Panc1 (cell line): ENCODE measurements around the gene OLIG1. TPM values are rescaled to one million over a fixed set of nuclear protein-coding genes. Genes with fewer than 3 reads are reported as not detected.

ENCODE experiments used
- ATAC-seq: fragments of 200-7000 bp; cut with Tn5 transposase; 2 replicates; pipeline ENCODE4 v1.9.1; 2020; ENCODE audit warnings: mild to moderate bottlenecking, moderate library complexity
- BruUV-seq: library from RNA; stranded (reverse); fragments of 400-500 nt; replicated peaks from 2 replicates; lab custom pipeline; 2021; lab: Mats Ljungman, UMichigan
- CTCF ChIA-PET: fragments of 300-600 bp; sonication (Branson Sonifier 250); formaldehyde crosslinking; loops from one replicate; lab custom pipeline; 2022; ENCODE audit warnings: antibody characterized with exemption; lab: Charles Lee
- POLR2A ChIA-PET: fragments of 300-600 bp; sonication (Branson Sonifier 250); formaldehyde crosslinking; loops from one replicate; lab custom pipeline; 2022; ENCODE audit warnings: antibody characterized with exemption; lab: Charles Lee
- DNase-seq: peaks from one replicate; pipeline ENCODE4 v3.0.0-alpha.2; 2010; ENCODE audit warnings: low read depth, low spot score
- H3K27ac ChIP-seq: 2 replicates; pipeline ENCODE4 v1.5.1; 2011; ENCODE audit warnings: mild to moderate bottlenecking, low read length, inconsistent platforms
- H3K27me3 ChIP-seq: fragments of 200-500 bp; sonication (Bioruptor generic); 2 replicates; pipeline ENCODE4 v1.6.0; 2014; ENCODE audit warnings: low read length, inconsistent platforms; ENCODE audit not compliant: control insufficient read depth, insufficient read depth
- H3K36me3 ChIP-seq: fragments of 200-500 bp; sonication (Bioruptor generic); 2 replicates; pipeline ENCODE4 v1.5.1; 2014; ENCODE audit warnings: inconsistent platforms, mild to moderate bottlenecking, low read length, moderate library complexity; ENCODE audit not compliant: control insufficient read depth, insufficient read depth
- H3K4me1 ChIP-seq: 2 replicates; pipeline ENCODE4 v1.5.1; 2011; ENCODE audit warnings: inconsistent platforms, mild to moderate bottlenecking, low read length, moderate library complexity; ENCODE audit not compliant: control insufficient read depth, insufficient read depth
- H3K4me3 ChIP-seq, 2 experiments: 2 replicates each; pipeline ENCODE4 v1.5.1; 2011 to 2012; ENCODE audit warnings: low read depth in 2 of 2, low read length in 2 of 2, mild to moderate bottlenecking in 2 of 2, inconsistent platforms in 1 of 2, moderate library complexity in 1 of 2
- H3K9me3 ChIP-seq: fragments of 200-500 bp; sonication (Bioruptor generic); 2 replicates; pipeline ENCODE4 v1.5.1; 2014; ENCODE audit warnings: low read depth, mild to moderate bottlenecking, inconsistent platforms, low read length, moderate library complexity; ENCODE audit not compliant: control insufficient read depth, insufficient read depth
- CTCF ChIP-seq: fragments of 450-650 bp; IDR thresholded peaks from 2 replicates; pipeline ENCODE4 v1.5.1; 2017; ENCODE audit warnings: mild to moderate bottlenecking
- POLR2AphosphoS5 ChIP-seq: IDR thresholded peaks from 2 replicates; pipeline ENCODE4 v1.6.1; 2012; ENCODE audit warnings: mild to moderate bottlenecking, low read depth, low read length, moderate library complexity
- REST ChIP-seq, 2 experiments: IDR thresholded peaks; 2 replicates each; pipeline ENCODE4 v1.6.1; 2011 to 2012; ENCODE audit warnings: low read depth in 2 of 2, control low read depth in 1 of 2, low read length in 1 of 2, mild to moderate bottlenecking in 1 of 2, moderate library complexity in 1 of 2; ENCODE audit not compliant: insufficient read depth in 1 of 2
- SIN3A ChIP-seq: IDR thresholded peaks from 2 replicates; pipeline ENCODE4 v1.6.1; 2012; ENCODE audit warnings: low read depth, mild to moderate bottlenecking, low read length, moderate library complexity, borderline replicate concordance; ENCODE audit not compliant: insufficient read depth
- TCF7L2 ChIP-seq: IDR thresholded peaks from 2 replicates; pipeline ENCODE4 v1.6.1; 2011; ENCODE audit warnings: mild to moderate bottlenecking, low read depth, low read length, inconsistent platforms
- in situ Hi-C: cut with HindIII; loops from 2 replicates; pipeline ENCODE4 v1.10.0; 2016; ENCODE audit warnings: low sequenced_read_pairs, low pct_unique_long_range_greater_than_20kb
- intact Hi-C: fragments of 100-400 bp; cut with micrococcal nuclease; formaldehyde crosslinking; loops from one replicate; pipeline ENCODE4 v1.10.0; 2022; ENCODE audit not compliant: unreplicated experiment
- total RNA-seq: library from RNA; stranded (reverse); gene quantifications from one replicate; pipeline ENCODE4 v1.2.1, GENCODE V29; 2021; ENCODE audit not compliant: unreplicated experiment

The OLIG1 gene
- total RNA-seq, 1 experiment from 2014 or later, result 0.21 TPM

DNA sequence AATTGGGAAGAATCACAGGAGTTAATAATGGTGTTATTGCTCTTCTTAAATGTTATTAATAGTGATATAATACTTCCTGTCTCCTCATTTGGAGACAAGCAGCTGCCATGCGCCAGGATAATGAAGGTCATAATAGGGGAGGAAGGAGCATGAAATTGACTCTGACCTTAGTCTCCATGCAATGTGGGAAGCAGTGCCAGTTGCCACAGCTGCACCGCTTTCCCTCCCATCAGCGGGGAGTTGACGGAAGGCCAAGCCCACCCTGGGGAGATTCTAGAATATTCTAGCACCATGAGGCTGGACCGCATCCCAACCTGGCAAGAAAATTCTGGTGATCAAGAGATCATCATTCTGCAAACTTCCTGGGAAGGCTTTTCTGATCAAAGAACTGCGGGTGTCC, 11.0 kb upstream of the OLIG1 start:
- no TSS peak for BruUV-seq
- H3K4me3 ChIP-seq, result no peak overlapping the region
- TF ChIP-seq SIN3A, result no peak
- no peak for TF ChIP-seq CTCF
- TF ChIP-seq TCF7L2, result no peak
- no peak for TF ChIP-seq REST (IDR thresholded peaks at IDR 0.05; ENCODE audit: insufficient read depth in 1 of 2, low read depth in 2 of 2, low read length in 1 of 2)
- TF ChIP-seq POLR2AphosphoS5, result no peak
- no peaks in the 10 kb centered on the region for H3K9me3 ChIP-seq
- no peak for DNase-seq
- H3K27me3 ChIP-seq, result no peaks in the 10 kb centered on the region
- intact Hi-C loops, result no loop called here
- ChIA-PET CTCF (no interaction called here), POLR2A (no interaction called here)
- H3K4me1 ChIP-seq, result no peaks in the 10 kb centered on the region
- no peak overlapping the region for H3K27ac ChIP-seq
- ATAC-seq, result no peak
- in situ Hi-C loops, result no loop called here
- no peaks in the 10 kb centered on the region for H3K36me3 ChIP-seq

DNA sequence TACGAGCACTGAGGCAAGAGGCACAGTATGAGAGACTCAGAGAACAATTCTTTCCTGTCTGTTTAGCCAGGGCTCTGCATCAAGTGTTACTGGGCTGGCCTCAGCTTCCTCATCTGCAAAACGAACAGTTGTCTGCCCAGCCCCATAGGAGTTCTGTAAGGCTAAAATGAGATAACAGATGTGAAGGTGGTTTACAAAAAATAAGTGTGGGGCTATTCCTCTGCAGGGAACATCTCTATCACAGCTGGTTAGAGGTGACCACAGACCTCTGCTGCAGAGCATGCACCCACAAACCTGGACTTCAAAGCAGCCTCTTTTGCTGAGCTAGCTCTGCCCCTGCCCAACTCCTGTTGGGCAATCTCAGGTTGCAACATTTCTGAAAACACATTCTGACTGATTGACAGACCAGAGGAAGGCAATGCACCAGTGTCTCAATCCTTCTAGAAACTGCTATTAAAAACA, 10.5 kb upstream of the OLIG1 start:
- Histone ChIP-seq H3K4me3 (no peak overlapping the region), H3K27me3 (no peaks in the 10 kb centered on the region), H3K27ac (no peak overlapping the region), H3K9me3 (no peaks in the 10 kb centered on the region), H3K36me3 (no peaks in the 10 kb centered on the region), H3K4me1 (no peaks in the 10 kb centered on the region)
- TF ChIP-seq POLR2AphosphoS5 (no peak), REST (IDR thresholded peaks at IDR 0.05; ENCODE audit: insufficient read depth in 1 of 2, low read depth in 2 of 2, low read length in 1 of 2) (no peak), CTCF (no peak), TCF7L2 (no peak), SIN3A (no peak)
- no TSS peak for BruUV-seq
- POLR2A ChIA-PET, result no interaction called here
- no peak for DNase-seq
- no peak for ATAC-seq
- CTCF ChIA-PET, result no interaction called here
- in situ Hi-C loops, result no loop called here
- intact Hi-C loops, result no loop called here
